Small intestine (tissue), 7 donors: Measurements from ENCODE around the gene G3BP1. TPM values are rescaled to one million over a fixed set of nuclear protein-coding genes. Genes with fewer than 3 reads are reported as not detected.
"Not testable (repeated sequence)": the region's sequence is repeated elsewhere in the genome, so short reads cannot be mapped to it uniquely, and the experiment has no call there.

ENCODE experiments used
- DNase-seq, 2 donors: peaks; one replicate each; pipeline versions ENCODE4 v3.0.0 to v3.0.0-alpha.2; 2013
- FAIRE-seq: peaks from 2 replicates; lab custom pipeline; 2012; peaks lifted over from hg19 to GRCh38; lab: Jason Lieb, UNC
- H3K27ac ChIP-seq, 3 donors: one replicate each; pipeline ENCODE4 v1.5.1; 2013; ENCODE audit warnings: low read length in 2 of 3, mild to moderate bottlenecking in 2 of 3, control low read depth in 1 of 3, inconsistent platforms in 1 of 3, low read depth in 1 of 3, moderate library complexity in 1 of 3
- H3K27me3 ChIP-seq, 3 donors: one replicate each; pipeline ENCODE4 v1.6.1; 2013; ENCODE audit warnings: low read length in 3 of 3, inconsistent platforms in 1 of 3; ENCODE audit not compliant: control insufficient read depth in 3 of 3, insufficient read depth in 3 of 3
- H3K36me3 ChIP-seq, 3 donors: one replicate each; pipeline ENCODE4 v1.6.1; 2013; ENCODE audit warnings: low read length in 3 of 3, inconsistent platforms in 1 of 3, low read depth in 1 of 3, mild to moderate bottlenecking in 1 of 3, moderate library complexity in 1 of 3; ENCODE audit not compliant: control insufficient read depth in 3 of 3, insufficient read depth in 2 of 3
- H3K4me1 ChIP-seq, 3 donors: one replicate each; pipeline ENCODE4 v1.6.1; 2013; ENCODE audit warnings: low read length in 2 of 3, inconsistent platforms in 1 of 3, low read depth in 1 of 3, mild to moderate bottlenecking in 1 of 3, moderate library complexity in 1 of 3; ENCODE audit not compliant: control insufficient read depth in 3 of 3, insufficient read depth in 2 of 3
- H3K4me3 ChIP-seq, 3 donors: one replicate each; pipeline ENCODE4 v1.5.1; 2013; ENCODE audit warnings: low read length in 3 of 3, control low read depth in 1 of 3, inconsistent platforms in 1 of 3, low read depth in 1 of 3, mild to moderate bottlenecking in 1 of 3, moderate library complexity in 1 of 3
- H3K9me3 ChIP-seq, 2 donors: one replicate each; pipeline ENCODE4 v1.6.1; 2013; ENCODE audit warnings: low read depth in 1 of 2, low read length in 1 of 2; ENCODE audit not compliant: control insufficient read depth in 2 of 2, insufficient read depth in 1 of 2
- WGBS, 3 donors: extraction: QIAGEN DNeasy Blood & Tissue Kit; methylation state at CpG; one replicate each; pipeline ENCODE4 v1.1.7; 2013; 5-methylcytosine and 5-hydroxymethylcytosine counted together
- polyA plus RNA-seq, 4 donors: library from polyadenylated mRNA; stranded (reverse) in 3 of 4; unstranded in 1 of 4; fragments of 200-250 nt in 3 of 4; fragments of 120-200 nt in 1 of 4; gene quantifications; one replicate each; pipeline versions ENCODE4 v1.2.1 to v1.2.3, GENCODE V29; 2013
- donor health status: healthy with polysubstance abuse.
- donor health status: control.
- donor health status: control.
- donor health status: Bipolar disorder and iron deficiency.
- donor health status: healthy.

Gene G3BP1
- polyA plus RNA-seq, 4 donors, result 11.9 to 112 (median 26.0) TPM

- DNase-seq, result no peak
- Histone ChIP-seq H3K36me3 (peaks cover 0 to 5% (median 0%) of the 10 kb centered on the region in 3 donors), H3K9me3 (no peaks in the 10 kb centered on the region), H3K27me3 (no peaks in the 10 kb centered on the region), H3K4me3 (no peak overlapping the region), H3K27ac (no peak overlapping the region), H3K4me1 (peaks cover 0 to 2% (median 0%) of the 10 kb centered on the region in 3 donors)
- WGBS, 3 donors, result 96 to 100% (median 98%) methylated on average over 4 of the region's 4 CpGs
- FAIRE-seq, result no peak
Measured at GRCh38 chr5:151822141-151822540, 50.4 kb downstream of the G3BP1 start.

- H3K36me3 ChIP-seq, result peaks cover 0 to 5% (median 0%) of the 10 kb centered on the region in 3 donors
- no peaks in the 10 kb centered on the region for H3K27me3 ChIP-seq
- H3K27ac ChIP-seq, result no peak overlapping the region
- peaks cover 0 to 2% (median 0%) of the 10 kb centered on the region in 3 donors for H3K4me1 ChIP-seq
- 20 to 30% (median 25%) methylated on average over 1 of the region's 1 CpG for WGBS, 3 donors
- no peak overlapping the region for H3K4me3 ChIP-seq
- H3K9me3 ChIP-seq, result no peaks in the 10 kb centered on the region
- DNase-seq (peak; percentile 69), FAIRE-seq (no peak)
Measured at GRCh38 chr5:151825445-151825844, 53.7 kb downstream of the G3BP1 start.

DNA sequence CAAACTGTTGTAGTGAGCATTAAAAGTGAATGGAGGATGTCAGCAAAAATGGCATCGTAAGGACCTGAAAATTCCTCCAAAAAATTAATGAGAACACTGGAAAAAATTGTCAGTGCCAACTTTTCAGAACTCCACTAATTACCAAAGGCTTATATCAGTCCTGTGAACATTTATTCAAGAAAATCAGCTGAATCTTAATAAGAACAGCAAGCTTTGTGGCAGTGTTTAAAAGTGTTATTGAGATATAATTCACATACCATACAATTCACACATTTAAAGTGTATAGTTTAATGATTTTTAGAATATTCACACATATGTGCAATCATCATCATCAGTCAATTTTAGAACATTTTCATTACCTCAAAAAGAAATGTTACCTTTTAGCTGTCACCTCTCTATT lies 57.6 kb downstream of the G3BP1 start:
- WGBS, 3 donors, result 91 to 100% (median 100%) methylated on average over 1 of the region's 1 CpG
- no peak overlapping the region for H3K27ac ChIP-seq
- no peaks in the 10 kb centered on the region for H3K4me1 ChIP-seq
- no peak overlapping the region for H3K4me3 ChIP-seq
- DNase-seq, result no peak
- H3K9me3 ChIP-seq, result peaks cover 0 to 18% of the 10 kb centered on the region in 2 donors
- no peak for FAIRE-seq
- H3K36me3 ChIP-seq, result no peaks in the 10 kb centered on the region
- H3K27me3 ChIP-seq, result no peaks in the 10 kb centered on the region

DNA sequence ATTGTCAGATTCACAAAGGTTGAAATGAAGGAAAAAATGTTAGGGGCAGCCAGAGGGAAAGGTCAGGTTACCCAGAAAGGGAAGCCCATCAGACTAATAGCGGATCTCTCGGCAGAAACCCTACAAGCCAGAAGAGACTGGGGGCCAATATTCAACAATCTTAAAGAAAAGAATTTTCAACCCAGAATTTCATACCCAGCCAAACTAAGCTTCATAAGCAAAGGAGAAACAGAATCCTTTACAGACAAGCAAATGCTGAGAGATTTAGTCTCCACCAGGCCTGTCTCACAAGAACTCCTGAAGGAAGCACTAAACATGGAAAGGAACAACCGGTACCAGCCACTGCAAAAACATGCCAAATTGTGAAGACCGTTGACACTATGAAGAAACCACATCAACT lies 61.1 kb downstream of the G3BP1 start:
- not testable (repeated sequence) for H3K27ac ChIP-seq, FAIRE-seq, DNase-seq, H3K4me3 ChIP-seq, H3K27me3 ChIP-seq, H3K4me1 ChIP-seq, H3K36me3 ChIP-seq
- WGBS, 3 donors, result 97 to 98% (median 97%) methylated on average over 4 of the region's 4 CpGs
- peaks cover 0 to 20% of the 10 kb centered on the region in 2 donors for H3K9me3 ChIP-seq

DNA sequence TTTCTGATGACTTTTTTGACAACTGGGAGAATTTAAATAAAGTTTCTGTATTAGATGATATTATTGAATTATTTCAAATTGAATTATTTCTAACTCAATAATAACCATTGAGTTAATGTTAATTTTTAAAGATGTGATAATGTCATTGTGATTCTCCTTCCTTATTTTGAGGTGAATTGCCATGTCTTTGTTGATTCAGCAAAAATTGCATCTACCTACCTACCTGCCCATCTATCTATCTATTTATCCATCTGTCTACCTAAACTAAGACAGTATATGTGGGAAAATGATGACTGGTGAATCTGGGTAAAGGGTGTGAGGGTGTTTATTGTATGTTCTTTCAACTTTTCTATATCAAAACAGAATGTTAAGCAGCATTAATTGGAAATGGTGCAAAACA lies 75.0 kb downstream of the G3BP1 start:
- Histone ChIP-seq H3K9me3 (no peaks in the 10 kb centered on the region), H3K27ac (no peak overlapping the region), H3K4me3 (no peak overlapping the region), H3K27me3 (no peaks in the 10 kb centered on the region), H3K4me1 (no peaks in the 10 kb centered on the region), H3K36me3 (no peaks in the 10 kb centered on the region)
- FAIRE-seq (no peak), DNase-seq (no peak)

- 26 to 51% (median 35%) methylated on average over 1 of the region's 1 CpG for WGBS, 3 donors
- Histone ChIP-seq H3K9me3 (no peaks in the 10 kb centered on the region), H3K27ac (no peak overlapping the region), H3K4me1 (no peaks in the 10 kb centered on the region), H3K4me3 (no peak overlapping the region), H3K36me3 (no peaks in the 10 kb centered on the region), H3K27me3 (no peaks in the 10 kb centered on the region)
- FAIRE-seq (no peak), DNase-seq (no peak)
Measured at GRCh38 chr5:151847871-151848270, 76.1 kb downstream of the G3BP1 start.

DNA sequence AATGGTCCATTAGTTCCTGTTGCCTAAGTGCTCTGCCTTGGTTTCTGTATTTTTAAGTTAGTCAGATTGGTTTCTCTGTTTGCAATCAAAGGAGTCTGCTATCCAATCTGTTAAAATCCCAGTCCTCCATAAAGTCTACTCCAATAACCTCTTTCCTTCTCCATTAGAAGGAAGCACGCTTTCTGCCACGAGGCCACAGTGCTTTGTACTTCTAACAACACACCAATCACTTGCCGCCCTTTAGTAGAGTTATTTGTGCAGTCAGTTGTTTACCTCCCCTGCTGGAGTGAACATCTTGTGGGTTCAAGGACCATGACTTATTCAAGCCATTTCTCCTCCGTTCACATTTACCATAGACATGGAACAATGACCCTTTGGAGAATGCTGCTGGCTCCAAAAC lies 83.9 kb downstream of the G3BP1 start:
- Histone ChIP-seq H3K27ac (no peak overlapping the region), H3K9me3 (no peaks in the 10 kb centered on the region), H3K4me1 (no peaks in the 10 kb centered on the region), H3K4me3 (no peak overlapping the region), H3K36me3 (no peaks in the 10 kb centered on the region), H3K27me3 (no peaks in the 10 kb centered on the region)
- DNase-seq (no peak), FAIRE-seq (no peak)
- WGBS, 3 donors, result 86 to 88% (median 86%) methylated on average over 4 of the region's 4 CpGs

- no peaks in the 10 kb centered on the region for H3K4me1 ChIP-seq
- H3K4me3 ChIP-seq, result no peak overlapping the region
- WGBS, 3 donors, result 87 to 90% (median 88%) methylated on average over 5 of the region's 5 CpGs
- DNase-seq (no peak), FAIRE-seq (no peak)
- no peak overlapping the region for H3K27ac ChIP-seq
- H3K27me3 ChIP-seq, result no peaks in the 10 kb centered on the region
- no peaks in the 10 kb centered on the region for H3K9me3 ChIP-seq
- no peaks in the 10 kb centered on the region for H3K36me3 ChIP-seq
Measured at GRCh38 chr5:151856861-151857260, 85.1 kb downstream of the G3BP1 start.

DNA sequence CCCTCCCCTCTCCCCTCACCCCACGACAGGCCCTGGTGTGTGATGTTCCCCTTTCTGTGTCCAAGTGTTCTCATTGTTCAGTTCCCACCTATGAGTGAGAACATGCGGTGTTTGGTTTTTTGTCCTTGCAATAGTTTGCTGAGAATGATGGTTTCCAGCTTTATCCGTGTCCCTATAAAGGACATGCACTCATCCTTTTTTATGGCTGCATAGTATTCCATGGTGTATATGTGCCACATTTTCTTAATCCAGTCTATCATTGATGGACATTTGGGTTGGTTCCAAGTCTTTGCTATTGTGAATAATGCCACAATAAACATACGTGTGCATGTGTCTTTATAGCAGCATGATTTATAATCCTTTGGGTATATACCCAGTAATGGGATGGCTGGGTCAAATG lies 89.1 kb downstream of the G3BP1 start:
- not testable (repeated sequence) for H3K4me1 ChIP-seq, DNase-seq, H3K27me3 ChIP-seq, FAIRE-seq, H3K9me3 ChIP-seq, H3K27ac ChIP-seq, H3K4me3 ChIP-seq, H3K36me3 ChIP-seq
- WGBS, 3 donors, result 83 to 89% (median 86%) methylated on average over 3 of the region's 4 CpGs
